WTC11 (cell line): ENCODE results near the gene GRIN2C.

Experiments
- CBFB ChIP-seq: sonication (generic); formaldehyde crosslinking; IDR thresholded peaks from 2 replicates; pipeline ENCODE4 v1.8.1; 2022; ENCODE audit warnings: mild to moderate bottlenecking, low read depth, missing genetic modification reagents
- EMX1 ChIP-seq: fragments of 250-450 bp; sonication (Bioruptor Pico); IDR thresholded peaks from 2 replicates; pipeline ENCODE4 v1.8.0; 2021; ENCODE audit warnings: mild to moderate bottlenecking
- FOXP1 ChIP-seq: sonication (generic); formaldehyde crosslinking; IDR thresholded peaks from 2 replicates; pipeline ENCODE4 v1.8.0; 2022; ENCODE audit warnings: missing genetic modification reagents, mild to moderate bottlenecking, moderate library complexity, borderline replicate concordance
- JUN ChIP-seq: sonication (generic); formaldehyde crosslinking; IDR thresholded peaks from 2 replicates; pipeline ENCODE4 v1.8.0; 2023; ENCODE audit warnings: mild to moderate bottlenecking, missing genetic modification reagents
- MXD4 ChIP-seq: fragments of 250-450 bp; sonication (Bioruptor Pico); IDR thresholded peaks from 2 replicates; pipeline ENCODE4 v1.8.0; 2021; ENCODE audit warnings: mild to moderate bottlenecking, moderate library complexity, borderline replicate concordance
- NFATC4 ChIP-seq: fragments of 250-450 bp; sonication (Bioruptor Pico); IDR thresholded peaks from 2 replicates; pipeline ENCODE4 v1.9.0; 2021; ENCODE audit warnings: mild to moderate bottlenecking
- NR3C1 ChIP-seq: sonication (generic); formaldehyde crosslinking; conservative IDR thresholded peaks from 2 replicates; pipeline ENCODE4 v1.8.1; 2023; ENCODE audit warnings: low read depth, mild to moderate bottlenecking, missing genetic modification reagents
- ZNF671 ChIP-seq: fragments of 250-450 bp; sonication (Bioruptor Pico); IDR thresholded peaks from 2 replicates; pipeline ENCODE4 v1.8.0; 2021; ENCODE audit warnings: mild to moderate bottlenecking
- TF ChIP-seq, protein P1 (sequence below): fragments of 200-600 bp; IDR thresholded peaks from 2 replicates; pipeline ENCODE4 v1.8.0; 2022; ENCODE audit warnings: antibody characterized with exemption
- TF ChIP-seq, protein P2 (sequence below): sonication (generic); formaldehyde crosslinking; conservative IDR thresholded peaks from 2 replicates; pipeline ENCODE4 v1.8.1; 2022; ENCODE audit warnings: mild to moderate bottlenecking, missing genetic modification reagents
- TF ChIP-seq, protein P3 (sequence below): fragments of 250-450 bp; sonication (Bioruptor Pico); IDR thresholded peaks from 2 replicates; pipeline ENCODE4 v1.9.0; 2021; ENCODE audit warnings: moderate library complexity, mild to moderate bottlenecking, inconsistent platforms, borderline replicate concordance
- TF ChIP-seq, protein P4 (sequence below): sonication (generic); formaldehyde crosslinking; IDR thresholded peaks from 2 replicates; pipeline ENCODE4 v1.8.1; 2023; ENCODE audit warnings: mild to moderate bottlenecking, missing genetic modification reagents, borderline replicate concordance
- TF ChIP-seq, protein P5 (sequence below): sonication (generic); formaldehyde crosslinking; IDR thresholded peaks from 2 replicates; pipeline ENCODE4 v1.8.1; 2022; ENCODE audit warnings: low read depth, missing genetic modification reagents, borderline replicate concordance
- TF ChIP-seq, protein P6 (sequence below): sonication (generic); formaldehyde crosslinking; IDR thresholded peaks from 2 replicates; pipeline ENCODE4 v1.8.1; 2022; ENCODE audit warnings: low read depth, mild to moderate bottlenecking, moderate library complexity, missing genetic modification reagents, borderline replicate concordance

DNA sequence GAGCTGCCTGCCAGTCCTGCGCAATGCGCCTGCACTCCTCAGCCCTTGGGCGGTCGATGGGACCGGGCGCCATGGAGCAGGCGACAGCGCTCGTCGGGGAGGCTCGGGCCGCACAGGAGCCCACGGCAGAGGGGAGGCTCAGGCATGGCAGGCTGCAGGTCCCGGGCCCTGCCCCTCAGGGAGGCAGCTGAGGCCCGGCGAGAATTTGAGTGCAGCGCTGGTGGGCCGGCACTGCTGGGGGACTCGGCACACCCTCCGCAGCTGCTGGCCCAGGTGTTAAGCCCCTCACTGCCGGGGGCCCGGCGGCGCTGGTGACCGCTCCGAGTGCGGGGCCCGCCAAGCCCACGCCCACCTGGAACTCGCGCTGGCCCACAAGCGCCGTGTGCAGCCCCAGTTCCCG is 47.3 kb upstream of the GRIN2C start:
- TF ChIP-seq ZNF671 (CRISPR knock-in tag) (no peak), NFATC4 (CRISPR knock-in tag) (no peak), JUN (CRISPR knock-in tag) (no peak), NR3C1 (CRISPR knock-in tag) (no peak), MXD4 (no peak), CBFB (CRISPR knock-in tag) (no peak), FOXP1 (CRISPR knock-in tag) (no peak), EMX1 (CRISPR knock-in tag) (no peak)
- TF ChIP-seq, protein P1, sequence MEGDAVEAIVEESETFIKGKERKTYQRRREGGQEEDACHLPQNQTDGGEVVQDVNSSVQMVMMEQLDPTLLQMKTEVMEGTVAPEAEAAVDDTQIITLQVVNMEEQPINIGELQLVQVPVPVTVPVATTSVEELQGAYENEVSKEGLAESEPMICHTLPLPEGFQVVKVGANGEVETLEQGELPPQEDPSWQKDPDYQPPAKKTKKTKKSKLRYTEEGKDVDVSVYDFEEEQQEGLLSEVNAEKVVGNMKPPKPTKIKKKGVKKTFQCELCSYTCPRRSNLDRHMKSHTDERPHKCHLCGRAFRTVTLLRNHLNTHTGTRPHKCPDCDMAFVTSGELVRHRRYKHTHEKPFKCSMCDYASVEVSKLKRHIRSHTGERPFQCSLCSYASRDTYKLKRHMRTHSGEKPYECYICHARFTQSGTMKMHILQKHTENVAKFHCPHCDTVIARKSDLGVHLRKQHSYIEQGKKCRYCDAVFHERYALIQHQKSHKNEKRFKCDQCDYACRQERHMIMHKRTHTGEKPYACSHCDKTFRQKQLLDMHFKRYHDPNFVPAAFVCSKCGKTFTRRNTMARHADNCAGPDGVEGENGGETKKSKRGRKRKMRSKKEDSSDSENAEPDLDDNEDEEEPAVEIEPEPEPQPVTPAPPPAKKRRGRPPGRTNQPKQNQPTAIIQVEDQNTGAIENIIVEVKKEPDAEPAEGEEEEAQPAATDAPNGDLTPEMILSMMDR, result no peak
- TF ChIP-seq, protein P2, sequence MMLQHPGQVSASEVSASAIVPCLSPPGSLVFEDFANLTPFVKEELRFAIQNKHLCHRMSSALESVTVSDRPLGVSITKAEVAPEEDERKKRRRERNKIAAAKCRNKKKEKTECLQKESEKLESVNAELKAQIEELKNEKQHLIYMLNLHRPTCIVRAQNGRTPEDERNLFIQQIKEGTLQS, result no peak
- TF ChIP-seq, protein P3, sequence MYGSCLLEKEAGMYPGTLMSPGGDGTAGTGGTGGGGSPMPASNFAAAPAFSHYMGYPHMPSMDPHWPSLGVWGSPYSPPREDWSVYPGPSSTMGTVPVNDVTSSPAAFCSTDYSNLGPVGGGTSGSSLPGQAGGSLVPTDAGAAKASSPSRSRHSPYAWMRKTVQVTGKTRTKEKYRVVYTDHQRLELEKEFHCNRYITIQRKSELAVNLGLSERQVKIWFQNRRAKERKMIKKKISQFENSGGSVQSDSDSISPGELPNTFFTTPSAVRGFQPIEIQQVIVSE (CRISPR knock-in tag), result no peak
- TF ChIP-seq, protein P4, sequence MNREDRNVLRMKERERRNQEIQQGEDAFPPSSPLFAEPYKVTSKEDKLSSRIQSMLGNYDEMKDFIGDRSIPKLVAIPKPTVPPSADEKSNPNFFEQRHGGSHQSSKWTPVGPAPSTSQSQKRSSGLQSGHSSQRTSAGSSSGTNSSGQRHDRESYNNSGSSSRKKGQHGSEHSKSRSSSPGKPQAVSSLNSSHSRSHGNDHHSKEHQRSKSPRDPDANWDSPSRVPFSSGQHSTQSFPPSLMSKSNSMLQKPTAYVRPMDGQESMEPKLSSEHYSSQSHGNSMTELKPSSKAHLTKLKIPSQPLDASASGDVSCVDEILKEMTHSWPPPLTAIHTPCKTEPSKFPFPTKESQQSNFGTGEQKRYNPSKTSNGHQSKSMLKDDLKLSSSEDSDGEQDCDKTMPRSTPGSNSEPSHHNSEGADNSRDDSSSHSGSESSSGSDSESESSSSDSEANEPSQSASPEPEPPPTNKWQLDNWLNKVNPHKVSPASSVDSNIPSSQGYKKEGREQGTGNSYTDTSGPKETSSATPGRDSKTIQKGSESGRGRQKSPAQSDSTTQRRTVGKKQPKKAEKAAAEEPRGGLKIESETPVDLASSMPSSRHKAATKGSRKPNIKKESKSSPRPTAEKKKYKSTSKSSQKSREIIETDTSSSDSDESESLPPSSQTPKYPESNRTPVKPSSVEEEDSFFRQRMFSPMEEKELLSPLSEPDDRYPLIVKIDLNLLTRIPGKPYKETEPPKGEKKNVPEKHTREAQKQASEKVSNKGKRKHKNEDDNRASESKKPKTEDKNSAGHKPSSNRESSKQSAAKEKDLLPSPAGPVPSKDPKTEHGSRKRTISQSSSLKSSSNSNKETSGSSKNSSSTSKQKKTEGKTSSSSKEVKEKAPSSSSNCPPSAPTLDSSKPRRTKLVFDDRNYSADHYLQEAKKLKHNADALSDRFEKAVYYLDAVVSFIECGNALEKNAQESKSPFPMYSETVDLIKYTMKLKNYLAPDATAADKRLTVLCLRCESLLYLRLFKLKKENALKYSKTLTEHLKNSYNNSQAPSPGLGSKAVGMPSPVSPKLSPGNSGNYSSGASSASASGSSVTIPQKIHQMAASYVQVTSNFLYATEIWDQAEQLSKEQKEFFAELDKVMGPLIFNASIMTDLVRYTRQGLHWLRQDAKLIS (CRISPR knock-in tag), result no peak
- TF ChIP-seq, protein P5, sequence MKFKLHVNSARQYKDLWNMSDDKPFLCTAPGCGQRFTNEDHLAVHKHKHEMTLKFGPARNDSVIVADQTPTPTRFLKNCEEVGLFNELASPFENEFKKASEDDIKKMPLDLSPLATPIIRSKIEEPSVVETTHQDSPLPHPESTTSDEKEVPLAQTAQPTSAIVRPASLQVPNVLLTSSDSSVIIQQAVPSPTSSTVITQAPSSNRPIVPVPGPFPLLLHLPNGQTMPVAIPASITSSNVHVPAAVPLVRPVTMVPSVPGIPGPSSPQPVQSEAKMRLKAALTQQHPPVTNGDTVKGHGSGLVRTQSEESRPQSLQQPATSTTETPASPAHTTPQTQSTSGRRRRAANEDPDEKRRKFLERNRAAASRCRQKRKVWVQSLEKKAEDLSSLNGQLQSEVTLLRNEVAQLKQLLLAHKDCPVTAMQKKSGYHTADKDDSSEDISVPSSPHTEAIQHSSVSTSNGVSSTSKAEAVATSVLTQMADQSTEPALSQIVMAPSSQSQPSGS (CRISPR knock-in tag), result no peak
- TF ChIP-seq, protein P6, sequence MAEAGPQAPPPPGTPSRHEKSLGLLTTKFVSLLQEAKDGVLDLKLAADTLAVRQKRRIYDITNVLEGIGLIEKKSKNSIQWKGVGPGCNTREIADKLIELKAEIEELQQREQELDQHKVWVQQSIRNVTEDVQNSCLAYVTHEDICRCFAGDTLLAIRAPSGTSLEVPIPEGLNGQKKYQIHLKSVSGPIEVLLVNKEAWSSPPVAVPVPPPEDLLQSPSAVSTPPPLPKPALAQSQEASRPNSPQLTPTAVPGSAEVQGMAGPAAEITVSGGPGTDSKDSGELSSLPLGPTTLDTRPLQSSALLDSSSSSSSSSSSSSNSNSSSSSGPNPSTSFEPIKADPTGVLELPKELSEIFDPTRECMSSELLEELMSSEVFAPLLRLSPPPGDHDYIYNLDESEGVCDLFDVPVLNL (CRISPR knock-in tag), result no peak
